ENCODE results near the gene CIROP. TPM values are rescaled to one million over a fixed set of nuclear protein-coding genes. Genes with fewer than 3 reads are reported as not detected.
A peak's percentile ranks its signal among the peaks of the same experiment; 100 is the strongest.

The CIROP gene
- total and polyA plus RNA-seq, 9 of the 15 experiments (the other 6 are each of a cell fraction or from before 2014, with no cell fraction given) = not detected

- TF ChIP-seq ARID4B (CRISPR knock-in tag; IDR thresholded peaks at IDR 0.05) = no peak
- TF ChIP-seq DEAF1 (CRISPR knock-in tag; IDR thresholded peaks at IDR 0.05) = peak; percentile 57
- TF ChIP-seq ATF1 (CRISPR knock-in tag; IDR thresholded peaks at IDR 0.05) = no peak
- 0 out of 2 replicates have a peak, but pooled peaks have one; percentile 12 for TF ChIP-seq ATF1 (tag; IDR thresholded peaks at IDR 0.05)
- no peak for TF ChIP-seq FOXO4 (CRISPR knock-in tag; IDR thresholded peaks at IDR 0.05)
- no peak for TF ChIP-seq ZNF324 (CRISPR knock-in tag; IDR thresholded peaks at IDR 0.05)
- TF ChIP-seq NUFIP1 (IDR thresholded peaks at IDR 0.05; ENCODE audit: partially characterized antibody) = no peak
- TF ChIP-seq HDAC1 (IDR thresholded peaks at IDR 0.05) = peak in 1 of 2 experiments; percentile 15; a peak in 1 of 4 replicates
- no peak for TF ChIP-seq ZNF395 (CRISPR knock-in tag; IDR thresholded peaks at IDR 0.05)
- TF ChIP-seq JUNB (CRISPR knock-in tag; conservative IDR thresholded peaks at IDR 0.05) = no peak
- no peak for TF ChIP-seq PCBP1 (IDR thresholded peaks at IDR 0.05; ENCODE audit: low read depth, low read length, poor library complexity, severe bottlenecking)
- no peak for TF ChIP-seq HEY1 (CRISPR knock-in tag; IDR thresholded peaks at IDR 0.05; ENCODE audit: borderline replicate concordance)
- no peak for TF ChIP-seq DDX20 (tag; IDR thresholded peaks at IDR 0.05; ENCODE audit: low read depth)
- TF ChIP-seq ZNF311 (CRISPR knock-in tag; IDR thresholded peaks at IDR 0.05) = no peak
Observed at GRCh38 chr14:23068789-23069412, 35.9 kb downstream of the CIROP start (continued).

All from K562 (cell line).